Heart left ventricle (tissue), 16 donors: ENCODE measurements around the gene TPPP. TPM values are rescaled to one million over a fixed set of nuclear protein-coding genes. Genes with fewer than 3 reads are reported as not detected.
A peak's percentile ranks its signal among the peaks of the same experiment; 100 is the strongest.
"Not testable (repeated sequence)": the region's sequence is repeated elsewhere in the genome, so short reads cannot be mapped to it uniquely, and the experiment has no call there.

Experiments
- ATAC-seq, 4 donors: fragments of 200-7000 bp; cut with Tn5 transposase; one replicate each; pipeline ENCODE4 v1.9.1; 2020 to 2022; ENCODE audit warnings: moderate library complexity in 4 of 4, mild to moderate bottlenecking in 3 of 4, moderate number of reproducible peaks in 1 of 4
- DNase-seq, 5 donors: peaks; one replicate each; pipeline ENCODE4 v3.0.0-alpha.2; 2020
- H3K27ac ChIP-seq, 12 donors: fragments of 200-600 bp; sonication (generic) in 4 of 12; one replicate each; pipeline versions ENCODE4 v1.5.0 to v1.8.0; 2016 to 2022; ENCODE audit warnings: mild to moderate bottlenecking in 2 of 12
- H3K27me3 ChIP-seq, 9 donors: fragments of 200-600 bp; sonication (generic) in 2 of 9; one replicate each; pipeline versions ENCODE4 v1.5.1 to v1.8.0; 2016 to 2022; ENCODE audit warnings: mild to moderate bottlenecking in 3 of 9
- H3K36me3 ChIP-seq, 9 donors: fragments of 200-600 bp; sonication (generic) in 2 of 9; one replicate each; pipeline versions ENCODE4 v1.5.0 to v1.8.0; 2018 to 2022; ENCODE audit warnings: mild to moderate bottlenecking in 2 of 9
- H3K4me1 ChIP-seq, 12 donors: fragments of 200-600 bp; sonication (generic) in 4 of 12; one replicate each; pipeline versions ENCODE4 v1.5.0 to v1.8.0; 2016 to 2022; ENCODE audit warnings: mild to moderate bottlenecking in 3 of 12
- H3K4me3 ChIP-seq, 12 donors: fragments of 200-600 bp; sonication (generic) in 4 of 12; one replicate each; pipeline versions ENCODE4 v1.5.0 to v1.8.0; 2017 to 2022; ENCODE audit warnings: mild to moderate bottlenecking in 9 of 12, moderate library complexity in 4 of 12
- H3K9me3 ChIP-seq, 12 donors: fragments of 200-600 bp; sonication (generic) in 4 of 12; one replicate each; pipeline versions ENCODE4 v1.5.0 to v1.8.0; 2016 to 2022; ENCODE audit warnings: mild to moderate bottlenecking in 1 of 12
- CTCF ChIP-seq, 12 donors: fragments of 200-600 bp; sonication (generic) in 4 of 12; IDR thresholded peaks; one replicate each; pipeline versions ENCODE4 v1.5.0 to v1.8.0; 2018 to 2022; ENCODE audit warnings: antibody characterized with exemption in 12 of 12, mild to moderate bottlenecking in 5 of 12
- POLR2A ChIP-seq, 2 donors: fragments of 450-650 bp; IDR thresholded peaks; one replicate each; pipeline ENCODE4 v1.6.1; 2017; ENCODE audit warnings: antibody characterized with exemption in 2 of 2, mild to moderate bottlenecking in 2 of 2, moderate library complexity in 2 of 2
- WGBS, 4 donors: extraction: QIAGEN DNeasy Blood & Tissue Kit in 2 of 4; methylation state at CpG; one replicate each; pipeline versions ENCODE4 v1.1.5 to v1.1.7; 2013 to 2018; 5-methylcytosine and 5-hydroxymethylcytosine counted together
- intact Hi-C, 10 donors: fragments of 100-400 bp; cut with DNase I; formaldehyde crosslinking; loops; one replicate each; pipeline versions ENCODE4 v1.11.1 to v1.14.2; 2022
- polyA plus RNA-seq, 2 donors: library from polyadenylated mRNA; stranded (reverse); fragments of 200-250 nt; gene quantifications; one replicate each; pipeline ENCODE4 v1.2.3, GENCODE V29; 2013
- total RNA-seq, 9 donors: library from RNA; depleted of rRNA in 2 of 9; stranded (reverse); fragments of >200 nt in 2 of 9; fragmentation: NEBNext Ultra II Directional in 3 of 9; extraction: Animal tissue kit (Norgen Biotek cat#: 25700) in 3 of 9; gene quantifications; one replicate each; pipeline versions ENCODE4 v1.1.0 to v1.2.4, GENCODE V29; 2016 to 2023
- donor health status: ischemic (EF 13 %, LVEDD 7.1; RV severe dilation, severe dysfunction).
- donor health status: healthy with polysubstance abuse.
- donor health status: DM: no; HTN: yes; CAD: no.
- donor health status: DM: no; HTN: no; CAD: no.
- donor health status: ischemic (EF 25% LVEDD 6.9; RV normal size, moderate dysfunction).
- donor health status: ischemic (EF 25% LVEDD 5.7; RV mildly dilated, moderate dysfunction).
- donor health status: healthy.
- donor health status: DM: yes; HTN: yes; CAD: no.
- donor health status: ischemic (EF 35%, LVEDD 5.7; RV mildly dilated, moderate dysfunction).
- donor health status: nonischemic (EF 11% LVEDD 7.7; RV severe dilation, severe dysfunction).
- donor health status: DM: yes; HTN: yes; CAD: no.
- donor health status: PGD.
- donor health status: ischemic (EF 29% LVEDD 5.4; RV normal size, mild dysfunction).
- donor health status: nonischemic (EF 23%, LVEDD 6.1; RV moderate dilation, normal function).

TPPP gene
- total and polyA plus RNA-seq, 11 donors = 7.5 to 31.2 (median 14.9) TPM

- not testable (repeated sequence) for H3K27me3 ChIP-seq, DNase-seq, H3K9me3 ChIP-seq, H3K27ac ChIP-seq, H3K4me3 ChIP-seq, H3K36me3 ChIP-seq, ATAC-seq
- 89 to 95% (median 92%) methylated on average over 9 to 12 of the region's 12 CpGs for WGBS, 4 donors
- H3K4me1 ChIP-seq = peaks cover 0 to 17% (median 0%) of the 10 kb centered on the region in 12 donors
- intact Hi-C loops = loop anchor here in 1 of 10 donors (10.0 kb wide), 1 partner anchor 89 kb away; no protein-coding TSS in a partner anchor
Measured at GRCh38 chr5:686172-686523, 7.0 kb downstream of the TPPP start.

GRCh38 chr5:685262-686171 is 7.6 kb downstream of the TPPP start:
- H3K27ac ChIP-seq = no peak overlapping the region
- intact Hi-C loops = loop anchor here in 1 of 10 donors (10.0 kb wide), 1 partner anchor 89 kb away; no protein-coding TSS in a partner anchor
- ATAC-seq = no peak

GRCh38 chr5:684751-685216 is 8.4 kb downstream of the TPPP start:
- no peaks in the 10 kb centered on the region for H3K36me3 ChIP-seq
- no peaks in the 10 kb centered on the region for H3K27me3 ChIP-seq
- WGBS, 4 donors = 81 to 85% (median 82%) methylated on average over 12 to 17 of the region's 17 CpGs
- H3K9me3 ChIP-seq = no peaks in the 10 kb centered on the region
- peaks cover 0 to 17% (median 0%) of the 10 kb centered on the region in 12 donors for H3K4me1 ChIP-seq
- no peak overlapping the region for H3K27ac ChIP-seq
- DNase-seq = peak in 2 of 5 donors; percentile 4 to 33
- intact Hi-C loops = loop anchor here in 2 of 10 donors (5.0 to 10.0 kb wide), 2 partner anchors 88 to 90 kb away; no protein-coding TSS in a partner anchor
- TF ChIP-seq CTCF (IDR thresholded peaks at IDR 0.05) (no peak), POLR2A (IDR thresholded peaks at IDR 0.05) (no peak)
- ATAC-seq = no peak
- H3K4me3 ChIP-seq = no peak overlapping the region

More at GRCh38 chr5:685262-686171, 7.6 kb downstream of the TPPP start:
- H3K4me3 ChIP-seq = no peak overlapping the region
- H3K4me1 ChIP-seq = peaks cover 0 to 17% (median 0%) of the 10 kb centered on the region in 12 donors
- WGBS, 4 donors = 86 to 91% (median 88%) methylated on average over 24 of the region's 24 CpGs
- H3K9me3 ChIP-seq = no peaks in the 10 kb centered on the region
- H3K36me3 ChIP-seq = no peaks in the 10 kb centered on the region
- peak in 1 of 5 donors; percentile 54 for DNase-seq
- TF ChIP-seq CTCF (IDR thresholded peaks at IDR 0.05) = no peak
- H3K27me3 ChIP-seq = no peaks in the 10 kb centered on the region

- Histone ChIP-seq H3K36me3 (no peaks in the 10 kb centered on the region), H3K4me1 (peaks cover 0 to 17% (median 0%) of the 10 kb centered on the region in 12 donors), H3K4me3 (no peak overlapping the region), H3K9me3 (no peaks in the 10 kb centered on the region), H3K27ac (peak overlapping the region in 3 of 12 donors; percentile 7 to 52 (median 38)), H3K27me3 (no peaks in the 10 kb centered on the region)
- intact Hi-C loops = loop anchor here in 3 of 10 donors (2.0 to 10.0 kb wide), 3 partner anchors 88 to 93 kb away; no protein-coding TSS in a partner anchor
- 65 to 82% (median 76%) methylated on average over 17 to 30 of the region's 30 CpGs for WGBS, 4 donors
- DNase-seq = peak in 4 of 5 donors; percentile 6 to 70 (median 60)
- no peak for TF ChIP-seq CTCF (IDR thresholded peaks at IDR 0.05)
- TF ChIP-seq POLR2A (IDR thresholded peaks at IDR 0.05) = no peak
- ATAC-seq = peak; percentile 50 to 85 (median 68)
Measured at GRCh38 chr5:683551-684481, 9.3 kb downstream of the TPPP start.

GRCh38 chr5:682651-683358 is 10.3 kb downstream of the TPPP start:
- H3K9me3 ChIP-seq, H3K4me3 ChIP-seq, ATAC-seq, H3K36me3 ChIP-seq, H3K27me3 ChIP-seq: not testable (repeated sequence)
- intact Hi-C loops = loop anchor here in 3 of 10 donors (2.0 to 10.0 kb wide), 3 partner anchors 89 to 94 kb away; no protein-coding TSS in a partner anchor
- peaks cover 0 to 17% (median 0%) of the 10 kb centered on the region in 12 donors for H3K4me1 ChIP-seq
- H3K27ac ChIP-seq = peak overlapping the region in 3 of 12 donors; percentile 11 to 52 (median 38)
- 80 to 84% (median 81%) methylated on average over 9 to 17 of the region's 17 CpGs for WGBS, 4 donors
- DNase-seq = peak in 2 of 5 donors; percentile 17 to 37

- Histone ChIP-seq H3K4me1 (peaks cover 0 to 17% (median 0%) of the 10 kb centered on the region in 12 donors), H3K27ac (peak overlapping the region in 2 of 12 donors; percentile 11 to 38)
- not testable (repeated sequence) for H3K4me3 ChIP-seq, H3K27me3 ChIP-seq, H3K36me3 ChIP-seq, H3K9me3 ChIP-seq, ATAC-seq
- 80 to 100% (median 92%) methylated on average over 1 to 3 of the region's 3 CpGs for WGBS, 4 donors
- peak in 1 of 5 donors; percentile 16 for DNase-seq
- intact Hi-C loops = loop anchor here in 3 of 10 donors (2.0 to 10.0 kb wide), 3 partner anchors 90 to 95 kb away; no protein-coding TSS in a partner anchor
Measured at GRCh38 chr5:682216-682615, 10.9 kb downstream of the TPPP start.
